K562 (cell line): ENCODE data around the gene UBASH3A. TPM values are rescaled to one million over a fixed set of nuclear protein-coding genes. Genes with fewer than 3 reads are reported as not detected.
A peak's percentile ranks its signal among the peaks of the same experiment; 100 is the strongest.

Source experiments
- ASH1L ChIP-seq: fragments of 450-650 bp; IDR thresholded peaks from 2 replicates; pipeline ENCODE4 v1.6.1; 2018; ENCODE audit warnings: borderline replicate concordance, mild to moderate bottlenecking, low read depth; ENCODE audit not compliant: partially characterized antibody
- CAMTA2 ChIP-seq: fragments of 250-450 bp; sonication (Bioruptor Pico); conservative IDR thresholded peaks from 2 replicates; pipeline ENCODE4 v1.5.1; 2022
- CEBPG ChIP-seq, 3 experiments: fragments of 200-800 bp in 1 of 3; sonication (Bioruptor generic) in 1 of 3; sonication (generic) in 1 of 3; formaldehyde crosslinking in 1 of 3; IDR thresholded peaks in 2 of 3; conservative IDR thresholded peaks in 1 of 3; 2 replicates each; pipeline versions ENCODE4 v1.6.1 to v1.8.0; 2016 to 2022; ENCODE audit warnings: missing compliant biosample characterization in 2 of 3, missing genetic modification characterization in 2 of 3, mild to moderate bottlenecking in 1 of 3, missing genetic modification reagents in 1 of 3
- DMBX1 ChIP-seq: fragments of 250-450 bp; sonication (Bioruptor Pico); IDR thresholded peaks from 2 replicates; pipeline ENCODE4 v1.8.0; 2022; ENCODE audit warnings: inconsistent platforms, mild to moderate bottlenecking, moderate library complexity, borderline replicate concordance
- IRF1 ChIP-seq: sonication (generic); formaldehyde crosslinking; IDR thresholded peaks from 2 replicates; pipeline ENCODE4 v1.8.0; 2022; ENCODE audit warnings: missing genetic modification reagents, mild to moderate bottlenecking, borderline replicate concordance
- MXD1 ChIP-seq: fragments of 250-450 bp; sonication (Bioruptor Pico); IDR thresholded peaks from 2 replicates; pipeline ENCODE4 v1.8.0; 2021; ENCODE audit warnings: borderline replicate concordance, mild to moderate bottlenecking, moderate library complexity; ENCODE audit not compliant: poor library complexity, severe bottlenecking
- RERE ChIP-seq: sonication (generic); formaldehyde crosslinking; IDR thresholded peaks from 2 replicates; pipeline ENCODE4 v1.8.0; 2023; ENCODE audit warnings: missing genetic modification reagents, mild to moderate bottlenecking, borderline replicate concordance
- RFX7 ChIP-seq: fragments of 250-450 bp; sonication (Bioruptor Pico); IDR thresholded peaks from 2 replicates; pipeline ENCODE4 v1.5.1; 2021; ENCODE audit warnings: mild to moderate bottlenecking
- TAL1 ChIP-seq: fragments of 450-650 bp; IDR thresholded peaks from 2 replicates; pipeline ENCODE4 v1.6.1; 2016; ENCODE audit warnings: mild to moderate bottlenecking
- TBP ChIP-seq: optimal IDR thresholded peaks from 2 replicates; pipeline ENCODE3; 2011; ENCODE audit warnings: low read depth, low read length, improper control_type of control experiment
- TRIM25 ChIP-seq: fragments of 450-650 bp; IDR thresholded peaks from 2 replicates; pipeline ENCODE4 v1.7.0; 2016; ENCODE audit warnings: borderline replicate concordance
- TSC22D4 ChIP-seq: fragments of 450-650 bp; IDR thresholded peaks from 2 replicates; pipeline ENCODE4 v1.6.1; 2016; ENCODE audit warnings: missing genetic modification characterization, missing biosample characterization, control low read depth
- ZBTB43 ChIP-seq: sonication (generic); formaldehyde crosslinking; IDR thresholded peaks from 2 replicates; pipeline ENCODE4 v1.8.0; 2023; ENCODE audit warnings: mild to moderate bottlenecking, missing genetic modification reagents
- ZBTB9 ChIP-seq: fragments of 450-650 bp; formaldehyde crosslinking; IDR thresholded peaks from 2 replicates; pipeline ENCODE4 v1.4.0; 2020; ENCODE audit warnings: mild to moderate bottlenecking, moderate library complexity
- ZNF586 ChIP-seq: fragments of 450-650 bp; formaldehyde crosslinking; conservative IDR thresholded peaks from 2 replicates; pipeline ENCODE4 v1.4.0; 2020; ENCODE audit warnings: mild to moderate bottlenecking, moderate library complexity
- polyA plus RNA-seq, 8 experiments: library from polyadenylated mRNA; depleted of rRNA in 4 of 8; stranded (reverse) in 5 of 8; unstranded in 3 of 8; fragments of >200 nt; fragmentation: Nextera tagmentation in 2 of 8; fragmentation: Illumina TruSeq in 1 of 8; extraction: Ambion mirVana in 2 of 8; extraction: Trizol in 1 of 8; gene quantifications; 2 replicates each; pipeline versions ENCODE4 v1.2.1 to v1.2.3, GENCODE V29; 2011 to 2014; ENCODE audit warnings: inconsistent platforms in 1 of 8, missing spikeins in 1 of 8
- total RNA-seq, 7 experiments: library from RNA; depleted of rRNA in 6 of 7; stranded (reverse); fragments of >200 nt in 6 of 7; fragmentation: Illumina TruSeq in 2 of 7; extraction: Trizol in 2 of 7; gene quantifications; 2 replicates each; pipeline versions ENCODE4 v1.2.1 to v1.2.3, GENCODE V29; 2011 to 2021; ENCODE audit warnings: low replicate concordance in 1 of 7

The UBASH3A gene
- total and polyA plus RNA-seq, 9 of the 15 experiments (the other 6 are each of a cell fraction or from before 2014, with no cell fraction given) = 0.23 to 1.8 (median 1.1) TPM

GRCh38 chr21:42433946-42434551, 30.3 kb downstream of the UBASH3A start (continued):
- TF ChIP-seq ZBTB43 (CRISPR knock-in tag) (no peak), ZNF586 (CRISPR knock-in tag) (no peak), DMBX1 (no peak), TBP (no peak), TAL1 (peak; percentile 68), CEBPG (CRISPR knock-in tag; IDR thresholded peaks at IDR 0.05) (peak; percentile 69), CEBPG (tag; conservative IDR thresholded peaks at IDR 0.05 in 1 of 2, IDR thresholded peaks at IDR 0.05 in 1 of 2) (peak; percentile 75 to 80), RFX7 (CRISPR knock-in tag) (no peak), ASH1L (no peak), TSC22D4 (tag) (no peak), TRIM25 (no peak), ZBTB9 (CRISPR knock-in tag) (no peak), RERE (CRISPR knock-in tag) (no peak), MXD1 (CRISPR knock-in tag) (no peak), IRF1 (CRISPR knock-in tag) (no peak), CAMTA2 (CRISPR knock-in tag) (no peak)
